ENCODE measurements around the gene KCNAB1.

Gene KCNAB1

GRCh38 chr3:156576651-156577348 lies 456.4 kb downstream of the KCNAB1 start:
- DNase-seq (ENCODE audit: low spot score), result no peak

GRCh38 chr3:156577736-156578135 lies 457.4 kb downstream of the KCNAB1 start:
- DNase-seq (ENCODE audit: low spot score), result peak; percentile 27

- DNase-seq (ENCODE audit: low spot score), result no peak
These were observed 459.1 kb downstream of the KCNAB1 start for GRCh38 chr3:156579427-156579851.

GRCh38 chr3:156581033-156581432 lies 460.7 kb downstream of the KCNAB1 start:
- DNase-seq (ENCODE audit: low spot score), result no peak

- DNase-seq (ENCODE audit: low spot score), result no peak
These were observed 461.6 kb downstream of the KCNAB1 start for GRCh38 chr3:156581954-156582353.

GRCh38 chr3:156582532-156583183 lies 462.3 kb downstream of the KCNAB1 start:
- no peak for DNase-seq (ENCODE audit: low spot score)

- DNase-seq (ENCODE audit: low spot score), result no peak
These were observed 463.1 kb downstream of the KCNAB1 start for GRCh38 chr3:156583469-156583868.

GRCh38 chr3:156586905-156587759 lies 466.8 kb downstream of the KCNAB1 start:
- DNase-seq (ENCODE audit: low spot score), result no peak

GRCh38 chr3:156587760-156588069 lies 467.3 kb downstream of the KCNAB1 start:
- no peak for DNase-seq (ENCODE audit: low spot score)
